GM23338 (cell line): ENCODE data around the gene CNIH1. TPM values are rescaled to one million over a fixed set of nuclear protein-coding genes. Genes with fewer than 3 reads are reported as not detected.

Source experiments
- ATAC-seq: fragments of 200-7000 bp; cut with Tn5 transposase; 3 replicates; pipeline ENCODE4 v1.9.1; 2020
- DNase-seq: peaks from one replicate; pipeline ENCODE4 v3.0.0-alpha.2; 2015; ENCODE audit warnings: low spot score
- H2AFZ ChIP-seq: fragments of 200-600 bp; sonication (generic); 2 replicates; pipeline ENCODE4 v1.8.0; 2016; ENCODE audit warnings: antibody characterized with exemption, mild to moderate bottlenecking, moderate library complexity
- H3F3A ChIP-seq: fragments of 200-600 bp; sonication (generic); replicated peaks from 2 replicates; pipeline ENCODE4 v1.8.0; 2017; ENCODE audit warnings: antibody characterized with exemption, mixed run types, low read depth
- H3K27ac ChIP-seq: fragments of 200-600 bp; sonication (generic); 2 replicates; pipeline ENCODE4 v1.6.1; 2016; ENCODE audit warnings: low read depth
- H3K27me3 ChIP-seq: fragments of 200-600 bp; sonication (generic); 2 replicates; pipeline ENCODE4 v1.8.0; 2016; ENCODE audit warnings: mild to moderate bottlenecking, mixed run types, moderate library complexity; ENCODE audit not compliant: insufficient read depth
- H3K36me3 ChIP-seq: fragments of 200-600 bp; sonication (generic); 2 replicates; pipeline ENCODE4 v1.8.0; 2016; ENCODE audit warnings: mild to moderate bottlenecking; ENCODE audit not compliant: insufficient read depth
- H3K4me1 ChIP-seq: fragments of 200-600 bp; sonication (generic); 2 replicates; pipeline ENCODE4 v1.8.0; 2016; ENCODE audit warnings: mild to moderate bottlenecking, moderate library complexity; ENCODE audit not compliant: insufficient read depth
- H3K4me2 ChIP-seq: fragments of 200-600 bp; sonication (generic); 2 replicates; pipeline ENCODE4 v1.7.1; 2017; ENCODE audit warnings: mixed run types
- H3K4me3 ChIP-seq: fragments of 200-600 bp; sonication (generic); 2 replicates; pipeline ENCODE4 v1.6.1; 2016; ENCODE audit warnings: mixed run types
- H3K79me2 ChIP-seq: fragments of 200-600 bp; sonication (generic); replicated peaks from 2 replicates; pipeline ENCODE4 v1.8.0; 2017; ENCODE audit warnings: mild to moderate bottlenecking; ENCODE audit not compliant: insufficient read depth
- H3K9me2 ChIP-seq: fragments of 200-600 bp; sonication (generic); 2 replicates; pipeline ENCODE4 v1.8.0; 2017; ENCODE audit not compliant: insufficient read depth
- H4K20me1 ChIP-seq: fragments of 200-600 bp; sonication (generic); replicated peaks from 2 replicates; pipeline ENCODE4 v1.8.0; 2017; ENCODE audit warnings: mild to moderate bottlenecking; ENCODE audit not compliant: insufficient read depth
- H3K27ac Mint-ChIP-seq: 2 replicates; pipeline ENCODE4 v1.8.0; 2020; ENCODE audit warnings: inconsistent platforms, mild to moderate bottlenecking, moderate library complexity, mixed read lengths
- H3K27me3 Mint-ChIP-seq: 3 replicates; pipeline ENCODE4 v1.8.0; 2022; ENCODE audit warnings: low read depth, mild to moderate bottlenecking, moderate library complexity, mixed read lengths, inconsistent platforms; ENCODE audit not compliant: insufficient read depth, poor library complexity
- H3K36me3 Mint-ChIP-seq: 3 replicates; pipeline ENCODE4 v1.8.0; 2021; ENCODE audit warnings: low read depth, mild to moderate bottlenecking, inconsistent platforms, moderate library complexity, mixed read lengths
- H3K4me1 Mint-ChIP-seq: 3 replicates; pipeline ENCODE4 v1.8.0; 2020; ENCODE audit warnings: mild to moderate bottlenecking, inconsistent platforms, mixed read lengths
- H3K4me3 Mint-ChIP-seq: 3 replicates; pipeline ENCODE4 v1.8.0; 2021; ENCODE audit warnings: moderate library complexity, mild to moderate bottlenecking, inconsistent platforms, mixed read lengths
- H3K9me3 Mint-ChIP-seq: 3 replicates; pipeline ENCODE4 v1.8.0; 2020; ENCODE audit warnings: moderate library complexity, mild to moderate bottlenecking, inconsistent platforms, mixed read lengths
- EZH2 ChIP-seq: fragments of 200-600 bp; sonication (generic); IDR thresholded peaks from one replicate; pipeline ENCODE4 v1.8.0; 2017; ENCODE audit warnings: antibody characterized with exemption, mild to moderate bottlenecking, low read depth; ENCODE audit not compliant: unreplicated experiment
- EZH2phosphoT487 ChIP-seq: fragments of 200-600 bp; sonication (generic); IDR thresholded peaks from one replicate; pipeline ENCODE4 v1.8.1; 2018; ENCODE audit warnings: antibody characterized with exemption; ENCODE audit not compliant: unreplicated experiment
- NANOG ChIP-seq: IDR thresholded peaks from 2 replicates; pipeline ENCODE4 v1.6.1; 2016; ENCODE audit warnings: antibody characterized with exemption, borderline replicate concordance
- POLR2AphosphoS5 ChIP-seq: IDR thresholded peaks from 2 replicates; pipeline ENCODE4 v1.6.1; 2016; ENCODE audit warnings: antibody characterized with exemption, low read depth
- STAT1 ChIP-seq: IDR thresholded peaks from one replicate; pipeline ENCODE4 v1.6.1; 2016; ENCODE audit warnings: antibody characterized with exemption; ENCODE audit not compliant: unreplicated experiment
- ZNF114 ChIP-seq: fragments of 250-450 bp; sonication (Bioruptor Pico); IDR thresholded peaks from 2 replicates; pipeline ENCODE4 v1.5.0; 2020; ENCODE audit warnings: mild to moderate bottlenecking, moderate library complexity
- polyA plus RNA-seq: library from polyadenylated mRNA; unstranded; fragments of >200 nt; fragmentation: Nextera tagmentation; extraction: Ambion mirVana; gene quantifications from 2 replicates; pipeline ENCODE4 v1.2.1, GENCODE V29; 2016
- total RNA-seq: library from RNA; depleted of rRNA; stranded (reverse); fragments of >200 nt; shearing (Covaris generic); gene quantifications from 2 replicates; pipeline ENCODE4 v1.2.3, GENCODE V29; 2014
- TF ChIP-seq, protein P1 (sequence below), 2 experiments: fragments of 200-600 bp in 1 of 2; sonication (generic) in 1 of 2; conservative IDR thresholded peaks; 2 replicates each; pipeline versions ENCODE4 v1.5.1 to v1.6.1; 2016 to 2017; ENCODE audit warnings: antibody characterized with exemption in 2 of 2, low read depth in 2 of 2, mild to moderate bottlenecking in 2 of 2, moderate library complexity in 1 of 2
- TF ChIP-seq, protein P2 (sequence below): IDR thresholded peaks from one replicate; pipeline ENCODE4 v1.6.1; 2018; ENCODE audit warnings: antibody characterized with exemption; ENCODE audit not compliant: unreplicated experiment
- TF ChIP-seq, protein P3 (sequence below): fragments of 250-450 bp; sonication (Bioruptor Pico); IDR thresholded peaks from 2 replicates; pipeline ENCODE4 v1.5.0; 2020; ENCODE audit warnings: mild to moderate bottlenecking, moderate library complexity

CNIH1 gene
- total and polyA plus RNA-seq, 2 experiments from 2014 or later, result 135 to 172 TPM

DNA sequence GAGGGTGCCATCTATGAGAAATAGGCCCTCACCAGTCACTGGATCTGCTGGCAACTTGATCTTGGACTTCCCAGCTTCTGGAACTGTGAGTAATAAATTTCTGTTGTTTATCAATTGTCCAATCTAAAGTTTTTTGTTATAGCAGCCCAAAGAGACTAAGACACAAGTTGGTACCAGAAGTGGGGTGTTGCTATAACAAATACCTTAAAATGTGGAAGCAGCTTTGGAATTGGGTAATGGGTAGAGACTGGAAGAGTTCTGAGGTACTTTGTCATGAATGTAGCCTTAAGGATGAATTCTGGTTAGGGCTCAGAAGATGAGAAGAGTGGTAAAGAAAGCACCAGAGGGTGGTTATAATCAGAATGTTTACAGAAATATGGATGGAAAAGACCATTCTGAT, 26.1 kb upstream of the CNIH1 start:
- Mint-ChIP-seq H3K4me3 (no peak overlapping the region), H3K27ac (no peak overlapping the region), H3K9me3 (peaks cover 19% of the 10 kb centered on the region), H3K4me1 (peaks cover 3% of the 10 kb centered on the region; the same call in 2 of the 3 replicates), H3K36me3 (peaks cover 12% of the 10 kb centered on the region), H3K27me3 (peaks cover 5% of the 10 kb centered on the region)
- no peak overlapping the region for H2AFZ ChIP-seq
- no peaks in the 10 kb centered on the region for H3K36me3 ChIP-seq
- H3K9me2 ChIP-seq, result no peaks in the 10 kb centered on the region
- TF ChIP-seq, protein P1, sequence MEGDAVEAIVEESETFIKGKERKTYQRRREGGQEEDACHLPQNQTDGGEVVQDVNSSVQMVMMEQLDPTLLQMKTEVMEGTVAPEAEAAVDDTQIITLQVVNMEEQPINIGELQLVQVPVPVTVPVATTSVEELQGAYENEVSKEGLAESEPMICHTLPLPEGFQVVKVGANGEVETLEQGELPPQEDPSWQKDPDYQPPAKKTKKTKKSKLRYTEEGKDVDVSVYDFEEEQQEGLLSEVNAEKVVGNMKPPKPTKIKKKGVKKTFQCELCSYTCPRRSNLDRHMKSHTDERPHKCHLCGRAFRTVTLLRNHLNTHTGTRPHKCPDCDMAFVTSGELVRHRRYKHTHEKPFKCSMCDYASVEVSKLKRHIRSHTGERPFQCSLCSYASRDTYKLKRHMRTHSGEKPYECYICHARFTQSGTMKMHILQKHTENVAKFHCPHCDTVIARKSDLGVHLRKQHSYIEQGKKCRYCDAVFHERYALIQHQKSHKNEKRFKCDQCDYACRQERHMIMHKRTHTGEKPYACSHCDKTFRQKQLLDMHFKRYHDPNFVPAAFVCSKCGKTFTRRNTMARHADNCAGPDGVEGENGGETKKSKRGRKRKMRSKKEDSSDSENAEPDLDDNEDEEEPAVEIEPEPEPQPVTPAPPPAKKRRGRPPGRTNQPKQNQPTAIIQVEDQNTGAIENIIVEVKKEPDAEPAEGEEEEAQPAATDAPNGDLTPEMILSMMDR (conservative IDR thresholded peaks at IDR 0.05; ENCODE audit: low read depth in 2 of 2), result no peak
- TF ChIP-seq ZNF114 (CRISPR knock-in tag), result no peak
- TF ChIP-seq POLR2AphosphoS5, result no peak
- no peak for TF ChIP-seq EZH2
- TF ChIP-seq NANOG, result no peak
- ATAC-seq (no peak), DNase-seq (no peak)
- no peaks in the 10 kb centered on the region; the same call in 1 of the 2 replicates for H4K20me1 ChIP-seq
- H3F3A ChIP-seq, result no peaks in the 10 kb centered on the region
- H3K4me2 ChIP-seq, result no peak overlapping the region
- no peak overlapping the region for H3K4me3 ChIP-seq
- H3K4me1 ChIP-seq, result no peaks in the 10 kb centered on the region
- H3K27ac ChIP-seq, result no peak overlapping the region
- no peaks in the 10 kb centered on the region for H3K27me3 ChIP-seq
- H3K79me2 ChIP-seq, result no peaks in the 10 kb centered on the region

DNA sequence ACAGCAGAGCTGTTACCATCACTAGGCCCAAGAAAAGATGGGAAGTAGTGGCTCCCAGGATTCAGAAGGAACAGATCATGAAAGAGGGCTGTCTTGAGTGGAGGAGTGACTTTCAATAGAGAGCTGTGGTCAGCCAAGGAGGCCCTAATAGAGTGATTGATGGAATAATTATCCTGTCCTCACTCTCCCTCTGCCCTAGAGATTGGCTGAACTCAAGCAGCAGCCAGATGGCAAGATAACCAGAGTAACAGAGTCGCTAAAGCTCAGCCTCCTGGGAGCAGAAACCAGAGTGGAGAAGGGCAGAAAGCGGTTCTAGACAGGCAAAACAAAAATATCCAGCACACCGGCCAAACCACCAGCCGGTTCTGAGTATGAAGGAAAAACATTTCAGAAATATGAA, 24.5 kb upstream of the CNIH1 start:
- no peaks in the 10 kb centered on the region for H3K79me2 ChIP-seq
- no peak overlapping the region for H3K4me2 ChIP-seq
- no peak overlapping the region for H3K4me3 ChIP-seq
- H3F3A ChIP-seq, result no peaks in the 10 kb centered on the region
- Mint-ChIP-seq H3K4me3 (no peak overlapping the region), H3K36me3 (peaks cover 12% of the 10 kb centered on the region), H3K9me3 (peaks cover 20% of the 10 kb centered on the region), H3K27ac (no peak overlapping the region), H3K27me3 (peaks cover 5% of the 10 kb centered on the region), H3K4me1 (no peaks in the 10 kb centered on the region)
- H3K4me1 ChIP-seq, result no peaks in the 10 kb centered on the region
- no peaks in the 10 kb centered on the region for H4K20me1 ChIP-seq
- H3K9me2 ChIP-seq, result no peaks in the 10 kb centered on the region
- no peaks in the 10 kb centered on the region for H3K27me3 ChIP-seq
- ATAC-seq (no peak), DNase-seq (no peak)
- no peaks in the 10 kb centered on the region for H3K36me3 ChIP-seq
- no peak overlapping the region for H2AFZ ChIP-seq
- H3K27ac ChIP-seq, result no peak overlapping the region
- TF ChIP-seq, protein P2, sequence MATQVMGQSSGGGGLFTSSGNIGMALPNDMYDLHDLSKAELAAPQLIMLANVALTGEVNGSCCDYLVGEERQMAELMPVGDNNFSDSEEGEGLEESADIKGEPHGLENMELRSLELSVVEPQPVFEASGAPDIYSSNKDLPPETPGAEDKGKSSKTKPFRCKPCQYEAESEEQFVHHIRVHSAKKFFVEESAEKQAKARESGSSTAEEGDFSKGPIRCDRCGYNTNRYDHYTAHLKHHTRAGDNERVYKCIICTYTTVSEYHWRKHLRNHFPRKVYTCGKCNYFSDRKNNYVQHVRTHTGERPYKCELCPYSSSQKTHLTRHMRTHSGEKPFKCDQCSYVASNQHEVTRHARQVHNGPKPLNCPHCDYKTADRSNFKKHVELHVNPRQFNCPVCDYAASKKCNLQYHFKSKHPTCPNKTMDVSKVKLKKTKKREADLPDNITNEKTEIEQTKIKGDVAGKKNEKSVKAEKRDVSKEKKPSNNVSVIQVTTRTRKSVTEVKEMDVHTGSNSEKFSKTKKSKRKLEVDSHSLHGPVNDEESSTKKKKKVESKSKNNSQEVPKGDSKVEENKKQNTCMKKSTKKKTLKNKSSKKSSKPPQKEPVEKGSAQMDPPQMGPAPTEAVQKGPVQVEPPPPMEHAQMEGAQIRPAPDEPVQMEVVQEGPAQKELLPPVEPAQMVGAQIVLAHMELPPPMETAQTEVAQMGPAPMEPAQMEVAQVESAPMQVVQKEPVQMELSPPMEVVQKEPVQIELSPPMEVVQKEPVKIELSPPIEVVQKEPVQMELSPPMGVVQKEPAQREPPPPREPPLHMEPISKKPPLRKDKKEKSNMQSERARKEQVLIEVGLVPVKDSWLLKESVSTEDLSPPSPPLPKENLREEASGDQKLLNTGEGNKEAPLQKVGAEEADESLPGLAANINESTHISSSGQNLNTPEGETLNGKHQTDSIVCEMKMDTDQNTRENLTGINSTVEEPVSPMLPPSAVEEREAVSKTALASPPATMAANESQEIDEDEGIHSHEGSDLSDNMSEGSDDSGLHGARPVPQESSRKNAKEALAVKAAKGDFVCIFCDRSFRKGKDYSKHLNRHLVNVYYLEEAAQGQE, result no peak
- TF ChIP-seq EZH2phosphoT487 (no peak), EZH2 (no peak), NANOG (no peak), ZNF114 (CRISPR knock-in tag) (no peak), STAT1 (no peak)
- TF ChIP-seq, protein P3, sequence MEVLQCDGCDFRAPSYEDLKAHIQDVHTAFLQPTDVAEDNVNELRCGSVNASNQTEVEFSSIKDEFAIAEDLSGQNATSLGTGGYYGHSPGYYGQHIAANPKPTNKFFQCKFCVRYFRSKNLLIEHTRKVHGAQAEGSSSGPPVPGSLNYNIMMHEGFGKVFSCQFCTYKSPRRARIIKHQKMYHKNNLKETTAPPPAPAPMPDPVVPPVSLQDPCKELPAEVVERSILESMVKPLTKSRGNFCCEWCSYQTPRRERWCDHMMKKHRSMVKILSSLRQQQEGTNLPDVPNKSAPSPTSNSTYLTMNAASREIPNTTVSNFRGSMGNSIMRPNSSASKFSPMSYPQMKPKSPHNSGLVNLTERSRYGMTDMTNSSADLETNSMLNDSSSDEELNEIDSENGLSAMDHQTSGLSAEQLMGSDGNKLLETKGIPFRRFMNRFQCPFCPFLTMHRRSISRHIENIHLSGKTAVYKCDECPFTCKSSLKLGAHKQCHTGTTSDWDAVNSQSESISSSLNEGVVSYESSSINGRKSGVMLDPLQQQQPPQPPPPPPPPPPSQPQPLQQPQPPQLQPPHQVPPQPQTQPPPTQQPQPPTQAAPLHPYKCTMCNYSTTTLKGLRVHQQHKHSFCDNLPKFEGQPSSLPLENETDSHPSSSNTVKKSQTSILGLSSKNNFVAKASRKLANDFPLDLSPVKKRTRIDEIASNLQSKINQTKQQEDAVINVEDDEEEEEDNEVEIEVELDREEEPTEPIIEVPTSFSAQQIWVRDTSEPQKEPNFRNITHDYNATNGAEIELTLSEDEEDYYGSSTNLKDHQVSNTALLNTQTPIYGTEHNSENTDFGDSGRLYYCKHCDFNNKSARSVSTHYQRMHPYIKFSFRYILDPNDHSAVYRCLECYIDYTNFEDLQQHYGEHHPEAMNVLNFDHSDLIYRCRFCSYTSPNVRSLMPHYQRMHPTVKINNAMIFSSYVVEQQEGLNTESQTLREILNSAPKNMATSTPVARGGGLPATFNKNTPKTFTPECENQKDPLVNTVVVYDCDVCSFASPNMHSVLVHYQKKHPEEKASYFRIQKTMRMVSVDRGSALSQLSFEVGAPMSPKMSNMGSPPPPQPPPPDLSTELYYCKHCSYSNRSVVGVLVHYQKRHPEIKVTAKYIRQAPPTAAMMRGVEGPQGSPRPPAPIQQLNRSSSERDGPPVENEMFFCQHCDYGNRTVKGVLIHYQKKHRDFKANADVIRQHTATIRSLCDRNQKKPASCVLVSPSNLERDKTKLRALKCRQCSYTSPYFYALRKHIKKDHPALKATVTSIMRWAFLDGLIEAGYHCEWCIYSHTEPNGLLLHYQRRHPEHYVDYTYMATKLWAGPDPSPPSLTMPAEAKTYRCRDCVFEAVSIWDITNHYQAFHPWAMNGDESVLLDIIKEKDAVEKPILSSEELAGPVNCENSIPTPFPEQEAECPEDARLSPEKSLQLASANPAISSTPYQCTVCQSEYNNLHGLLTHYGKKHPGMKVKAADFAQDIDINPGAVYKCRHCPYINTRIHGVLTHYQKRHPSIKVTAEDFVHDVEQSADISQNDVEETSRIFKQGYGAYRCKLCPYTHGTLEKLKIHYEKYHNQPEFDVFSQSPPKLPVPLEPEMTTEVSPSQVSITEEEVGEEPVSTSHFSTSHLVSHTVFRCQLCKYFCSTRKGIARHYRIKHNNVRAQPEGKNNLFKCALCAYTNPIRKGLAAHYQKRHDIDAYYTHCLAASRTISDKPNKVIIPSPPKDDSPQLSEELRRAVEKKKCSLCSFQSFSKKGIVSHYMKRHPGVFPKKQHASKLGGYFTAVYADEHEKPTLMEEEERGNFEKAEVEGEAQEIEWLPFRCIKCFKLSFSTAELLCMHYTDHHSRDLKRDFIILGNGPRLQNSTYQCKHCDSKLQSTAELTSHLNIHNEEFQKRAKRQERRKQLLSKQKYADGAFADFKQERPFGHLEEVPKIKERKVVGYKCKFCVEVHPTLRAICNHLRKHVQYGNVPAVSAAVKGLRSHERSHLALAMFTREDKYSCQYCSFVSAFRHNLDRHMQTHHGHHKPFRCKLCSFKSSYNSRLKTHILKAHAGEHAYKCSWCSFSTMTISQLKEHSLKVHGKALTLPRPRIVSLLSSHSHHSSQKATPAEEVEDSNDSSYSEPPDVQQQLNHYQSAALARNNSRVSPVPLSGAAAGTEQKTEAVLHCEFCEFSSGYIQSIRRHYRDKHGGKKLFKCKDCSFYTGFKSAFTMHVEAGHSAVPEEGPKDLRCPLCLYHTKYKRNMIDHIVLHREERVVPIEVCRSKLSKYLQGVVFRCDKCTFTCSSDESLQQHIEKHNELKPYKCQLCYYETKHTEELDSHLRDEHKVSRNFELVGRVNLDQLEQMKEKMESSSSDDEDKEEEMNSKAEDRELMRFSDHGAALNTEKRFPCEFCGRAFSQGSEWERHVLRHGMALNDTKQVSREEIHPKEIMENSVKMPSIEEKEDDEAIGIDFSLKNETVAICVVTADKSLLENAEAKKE (CRISPR knock-in tag), result no peak
